OCI-LY1 (cell line): ENCODE data around the gene GPR176.

Experiments used
- H2AFZ ChIP-seq: fragments of 200-600 bp; sonication (generic), shearing (Covaris generic); 2 replicates; pipeline ENCODE4 v1.6.0; 2014; ENCODE audit warnings: antibody characterized with exemption, mild to moderate bottlenecking, low read length
- H3F3A ChIP-seq: fragments of 200-600 bp; sonication (generic), shearing (Covaris generic); 2 replicates; pipeline ENCODE4 v1.6.0; 2014; ENCODE audit warnings: mild to moderate bottlenecking, antibody characterized with exemption, low read length, moderate library complexity; ENCODE audit not compliant: insufficient read depth
- H3K27ac ChIP-seq: fragments of 200-600 bp; sonication (generic); 2 replicates; pipeline ENCODE4 v1.5.1; 2014; ENCODE audit warnings: low read length, mixed run types, mild to moderate bottlenecking, low read depth; ENCODE audit not compliant: poor library complexity, severe bottlenecking
- H3K27me3 ChIP-seq: fragments of 200-600 bp; sonication (generic); 2 replicates; pipeline ENCODE4 v1.6.0; 2014; ENCODE audit warnings: antibody characterized with exemption, mild to moderate bottlenecking, low read length, moderate library complexity; ENCODE audit not compliant: insufficient read depth
- H3K36me3 ChIP-seq: fragments of 200-600 bp; sonication (generic); 2 replicates; pipeline ENCODE4 v1.6.1; 2014; ENCODE audit warnings: mild to moderate bottlenecking, antibody characterized with exemption, low read length, moderate library complexity, mixed read lengths; ENCODE audit not compliant: insufficient read depth
- H3K4me1 ChIP-seq: fragments of 200-600 bp; sonication (generic); 2 replicates; pipeline ENCODE4 v1.5.1; 2014; ENCODE audit warnings: mild to moderate bottlenecking, low read length, moderate library complexity; ENCODE audit not compliant: insufficient read depth, severe bottlenecking
- H3K4me2 ChIP-seq: fragments of 200-600 bp; sonication (generic), shearing (Covaris generic); 2 replicates; pipeline ENCODE4 v1.6.1; 2014; ENCODE audit warnings: low read length
- H3K4me3 ChIP-seq: fragments of 200-600 bp; sonication (generic); 2 replicates; pipeline ENCODE4 v1.5.1; 2014; ENCODE audit warnings: low read length, low read depth, mild to moderate bottlenecking, mixed read lengths; ENCODE audit not compliant: poor library complexity, severe bottlenecking
- H3K79me2 ChIP-seq: fragments of 200-600 bp; shearing (Covaris generic); 2 replicates; pipeline ENCODE4 v1.6.1; 2016; ENCODE audit warnings: mixed run types, low read length, mixed read lengths; ENCODE audit not compliant: insufficient read depth
- H3K9ac ChIP-seq: fragments of 200-600 bp; sonication (generic), shearing (Covaris generic); 2 replicates; pipeline ENCODE4 v1.6.1; 2014; ENCODE audit warnings: mild to moderate bottlenecking, low read length, mixed read lengths
- H3K9me2 ChIP-seq: fragments of 200-600 bp; sonication (generic), shearing (Covaris generic); 2 replicates; pipeline ENCODE4 v1.6.1; 2014; ENCODE audit warnings: low read depth, mild to moderate bottlenecking, low read length, mixed read lengths
- H3K9me3 ChIP-seq: fragments of 200-600 bp; shearing (Covaris generic); 2 replicates; pipeline ENCODE4 v1.6.1; 2014; ENCODE audit warnings: low read length, mixed read lengths
- H4K20me1 ChIP-seq: fragments of 200-600 bp; sonication (generic), shearing (Covaris generic); 2 replicates; pipeline ENCODE4 v1.6.0; 2016; ENCODE audit warnings: mild to moderate bottlenecking, low read length; ENCODE audit not compliant: insufficient read depth
- CTCF ChIP-seq: fragments of 200-600 bp; sonication (generic), shearing (Covaris generic); IDR thresholded peaks from 2 replicates; pipeline ENCODE4 v1.5.1; 2017; ENCODE audit warnings: mild to moderate bottlenecking, antibody characterized with exemption, low read length, moderate library complexity, mixed read lengths
- EZH2 ChIP-seq: fragments of 200-600 bp; sonication (generic), shearing (Covaris generic); IDR thresholded peaks from 2 replicates; pipeline ENCODE4 v1.8.0; 2017; ENCODE audit warnings: borderline replicate concordance, mixed run types, mild to moderate bottlenecking, antibody characterized with exemption, low read length, moderate library complexity, mixed read lengths

The GPR176 gene

GRCh38 chr15:39850436-39850835 is 69.6 kb downstream of the GPR176 start:
- H2AFZ ChIP-seq: no peak overlapping the region

GRCh38 chr15:39846108-39846507 is 74.0 kb downstream of the GPR176 start:
- Histone ChIP-seq H4K20me1 (no peaks in the 10 kb centered on the region), H3K9ac (no peak overlapping the region)

More at GRCh38 chr15:39850436-39850835, 69.6 kb downstream of the GPR176 start:
- Histone ChIP-seq H3K9me2 (no peaks in the 10 kb centered on the region), H3K9ac (no peak overlapping the region), H3K9me3 (no peaks in the 10 kb centered on the region), H3K27ac (no peak overlapping the region), H3K4me1 (no peaks in the 10 kb centered on the region), H4K20me1 (no peaks in the 10 kb centered on the region), H3K4me3 (no peak overlapping the region), H3K36me3 (no peaks in the 10 kb centered on the region), H3K4me2 (no peak overlapping the region), H3K27me3 (no peaks in the 10 kb centered on the region), H3F3A (no peaks in the 10 kb centered on the region), H3K79me2 (no peaks in the 10 kb centered on the region)
- TF ChIP-seq CTCF: no peak
- no peak for TF ChIP-seq EZH2

GRCh38 chr15:39845582-39845981 is 74.5 kb downstream of the GPR176 start:
- Histone ChIP-seq H3K4me1 (no peaks in the 10 kb centered on the region), H3K36me3 (no peaks in the 10 kb centered on the region), H3K27ac (no peak overlapping the region), H3F3A (no peaks in the 10 kb centered on the region), H3K9me2 (no peaks in the 10 kb centered on the region), H3K27me3 (no peaks in the 10 kb centered on the region), H3K4me3 (no peak overlapping the region), H4K20me1 (no peaks in the 10 kb centered on the region), H3K79me2 (no peaks in the 10 kb centered on the region), H3K9me3 (no peaks in the 10 kb centered on the region), H3K9ac (no peak overlapping the region), H3K4me2 (no peak overlapping the region), H2AFZ (no peak overlapping the region)
- no peak for TF ChIP-seq CTCF
- no peak for TF ChIP-seq EZH2

More at GRCh38 chr15:39846108-39846507, 74.0 kb downstream of the GPR176 start:
- no peaks in the 10 kb centered on the region for H3K27me3 ChIP-seq
- H3K9me2 ChIP-seq: no peaks in the 10 kb centered on the region
- H3K79me2 ChIP-seq: no peaks in the 10 kb centered on the region
- H3K9me3 ChIP-seq: no peaks in the 10 kb centered on the region
- no peaks in the 10 kb centered on the region for H3K4me1 ChIP-seq
- no peak overlapping the region for H3K27ac ChIP-seq
- no peak overlapping the region for H2AFZ ChIP-seq
- TF ChIP-seq CTCF: no peak
- TF ChIP-seq EZH2: no peak
- H3F3A ChIP-seq: no peaks in the 10 kb centered on the region
- no peak overlapping the region for H3K4me2 ChIP-seq
- no peak overlapping the region for H3K4me3 ChIP-seq
- no peaks in the 10 kb centered on the region for H3K36me3 ChIP-seq
